OCI-LY1 (cell line): ENCODE measurements around the gene TMED6.

Experiments used
- H2AFZ ChIP-seq: fragments of 200-600 bp; sonication (generic), shearing (Covaris generic); 2 replicates; pipeline ENCODE4 v1.6.0; 2014; ENCODE audit warnings: antibody characterized with exemption, mild to moderate bottlenecking, low read length
- H3F3A ChIP-seq: fragments of 200-600 bp; sonication (generic), shearing (Covaris generic); 2 replicates; pipeline ENCODE4 v1.6.0; 2014; ENCODE audit warnings: mild to moderate bottlenecking, antibody characterized with exemption, low read length, moderate library complexity; ENCODE audit not compliant: insufficient read depth
- H3K27ac ChIP-seq: fragments of 200-600 bp; sonication (generic); 2 replicates; pipeline ENCODE4 v1.5.1; 2014; ENCODE audit warnings: low read length, mixed run types, mild to moderate bottlenecking, low read depth; ENCODE audit not compliant: poor library complexity, severe bottlenecking
- H3K27me3 ChIP-seq: fragments of 200-600 bp; sonication (generic); 2 replicates; pipeline ENCODE4 v1.6.0; 2014; ENCODE audit warnings: antibody characterized with exemption, mild to moderate bottlenecking, low read length, moderate library complexity; ENCODE audit not compliant: insufficient read depth
- H3K36me3 ChIP-seq: fragments of 200-600 bp; sonication (generic); 2 replicates; pipeline ENCODE4 v1.6.1; 2014; ENCODE audit warnings: mild to moderate bottlenecking, antibody characterized with exemption, low read length, moderate library complexity, mixed read lengths; ENCODE audit not compliant: insufficient read depth
- H3K4me1 ChIP-seq: fragments of 200-600 bp; sonication (generic); 2 replicates; pipeline ENCODE4 v1.5.1; 2014; ENCODE audit warnings: mild to moderate bottlenecking, low read length, moderate library complexity; ENCODE audit not compliant: insufficient read depth, severe bottlenecking
- H3K4me2 ChIP-seq: fragments of 200-600 bp; sonication (generic), shearing (Covaris generic); 2 replicates; pipeline ENCODE4 v1.6.1; 2014; ENCODE audit warnings: low read length
- H3K4me3 ChIP-seq: fragments of 200-600 bp; sonication (generic); 2 replicates; pipeline ENCODE4 v1.5.1; 2014; ENCODE audit warnings: low read length, low read depth, mild to moderate bottlenecking, mixed read lengths; ENCODE audit not compliant: poor library complexity, severe bottlenecking
- H3K79me2 ChIP-seq: fragments of 200-600 bp; shearing (Covaris generic); 2 replicates; pipeline ENCODE4 v1.6.1; 2016; ENCODE audit warnings: mixed run types, low read length, mixed read lengths; ENCODE audit not compliant: insufficient read depth
- H3K9ac ChIP-seq: fragments of 200-600 bp; sonication (generic), shearing (Covaris generic); 2 replicates; pipeline ENCODE4 v1.6.1; 2014; ENCODE audit warnings: mild to moderate bottlenecking, low read length, mixed read lengths
- H3K9me2 ChIP-seq: fragments of 200-600 bp; sonication (generic), shearing (Covaris generic); 2 replicates; pipeline ENCODE4 v1.6.1; 2014; ENCODE audit warnings: low read depth, mild to moderate bottlenecking, low read length, mixed read lengths
- H3K9me3 ChIP-seq: fragments of 200-600 bp; shearing (Covaris generic); 2 replicates; pipeline ENCODE4 v1.6.1; 2014; ENCODE audit warnings: low read length, mixed read lengths
- H4K20me1 ChIP-seq: fragments of 200-600 bp; sonication (generic), shearing (Covaris generic); 2 replicates; pipeline ENCODE4 v1.6.0; 2016; ENCODE audit warnings: mild to moderate bottlenecking, low read length; ENCODE audit not compliant: insufficient read depth
- EZH2 ChIP-seq: fragments of 200-600 bp; sonication (generic), shearing (Covaris generic); IDR thresholded peaks from 2 replicates; pipeline ENCODE4 v1.8.0; 2017; ENCODE audit warnings: borderline replicate concordance, mixed run types, mild to moderate bottlenecking, antibody characterized with exemption, low read length, moderate library complexity, mixed read lengths
- TF ChIP-seq, protein P1 (sequence below): fragments of 200-600 bp; sonication (generic), shearing (Covaris generic); IDR thresholded peaks from 2 replicates; pipeline ENCODE4 v1.5.1; 2017; ENCODE audit warnings: mild to moderate bottlenecking, antibody characterized with exemption, low read length, moderate library complexity, mixed read lengths

Gene TMED6

DNA sequence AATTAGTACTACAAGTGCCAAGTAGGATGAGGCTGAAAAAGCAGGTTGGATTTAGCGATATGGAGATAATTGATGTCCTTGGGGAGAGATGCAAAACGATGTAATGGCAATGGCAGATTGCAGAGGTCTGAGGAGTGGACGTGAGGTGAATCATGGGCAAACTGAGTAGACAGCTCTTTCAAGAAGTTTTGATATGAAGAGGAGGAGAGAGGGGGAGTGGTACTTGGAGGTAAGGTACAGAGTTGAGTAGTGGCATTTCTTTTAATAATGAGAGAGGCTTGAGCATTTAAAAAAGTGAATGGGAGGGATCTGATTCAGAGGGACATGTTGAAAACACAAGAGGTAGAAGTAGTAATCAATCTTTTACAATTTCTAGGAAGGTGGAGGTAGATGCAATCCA lies 58.2 kb downstream of the TMED6 start:
- Histone ChIP-seq H3K27me3 (no peaks in the 10 kb centered on the region), H3K4me3 (no peak overlapping the region), H3K27ac (no peak overlapping the region), H3F3A (no peaks in the 10 kb centered on the region), H3K36me3 (peaks cover 26% of the 10 kb centered on the region; the same call in 1 of the 2 replicates), H4K20me1 (no peaks in the 10 kb centered on the region), H3K9me3 (no peaks in the 10 kb centered on the region), H3K9me2 (no peaks in the 10 kb centered on the region), H3K79me2 (no peaks in the 10 kb centered on the region), H3K4me2 (no peak overlapping the region), H2AFZ (no peak overlapping the region), H3K4me1 (no peaks in the 10 kb centered on the region), H3K9ac (no peak overlapping the region)
- TF ChIP-seq, protein P1, sequence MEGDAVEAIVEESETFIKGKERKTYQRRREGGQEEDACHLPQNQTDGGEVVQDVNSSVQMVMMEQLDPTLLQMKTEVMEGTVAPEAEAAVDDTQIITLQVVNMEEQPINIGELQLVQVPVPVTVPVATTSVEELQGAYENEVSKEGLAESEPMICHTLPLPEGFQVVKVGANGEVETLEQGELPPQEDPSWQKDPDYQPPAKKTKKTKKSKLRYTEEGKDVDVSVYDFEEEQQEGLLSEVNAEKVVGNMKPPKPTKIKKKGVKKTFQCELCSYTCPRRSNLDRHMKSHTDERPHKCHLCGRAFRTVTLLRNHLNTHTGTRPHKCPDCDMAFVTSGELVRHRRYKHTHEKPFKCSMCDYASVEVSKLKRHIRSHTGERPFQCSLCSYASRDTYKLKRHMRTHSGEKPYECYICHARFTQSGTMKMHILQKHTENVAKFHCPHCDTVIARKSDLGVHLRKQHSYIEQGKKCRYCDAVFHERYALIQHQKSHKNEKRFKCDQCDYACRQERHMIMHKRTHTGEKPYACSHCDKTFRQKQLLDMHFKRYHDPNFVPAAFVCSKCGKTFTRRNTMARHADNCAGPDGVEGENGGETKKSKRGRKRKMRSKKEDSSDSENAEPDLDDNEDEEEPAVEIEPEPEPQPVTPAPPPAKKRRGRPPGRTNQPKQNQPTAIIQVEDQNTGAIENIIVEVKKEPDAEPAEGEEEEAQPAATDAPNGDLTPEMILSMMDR: no peak
- no peak for TF ChIP-seq EZH2
